DMS53 treated with DMSO at 0.1 percent for 48 hours (cell line): ENCODE results near the gene COPE.

ENCODE experiments used
- DNase-seq: peaks from one replicate; lab custom pipeline; 2025; ENCODE audit not compliant: unreplicated experiment; lab: John Stamatoyannopoulos, UW

The COPE gene

DNA sequence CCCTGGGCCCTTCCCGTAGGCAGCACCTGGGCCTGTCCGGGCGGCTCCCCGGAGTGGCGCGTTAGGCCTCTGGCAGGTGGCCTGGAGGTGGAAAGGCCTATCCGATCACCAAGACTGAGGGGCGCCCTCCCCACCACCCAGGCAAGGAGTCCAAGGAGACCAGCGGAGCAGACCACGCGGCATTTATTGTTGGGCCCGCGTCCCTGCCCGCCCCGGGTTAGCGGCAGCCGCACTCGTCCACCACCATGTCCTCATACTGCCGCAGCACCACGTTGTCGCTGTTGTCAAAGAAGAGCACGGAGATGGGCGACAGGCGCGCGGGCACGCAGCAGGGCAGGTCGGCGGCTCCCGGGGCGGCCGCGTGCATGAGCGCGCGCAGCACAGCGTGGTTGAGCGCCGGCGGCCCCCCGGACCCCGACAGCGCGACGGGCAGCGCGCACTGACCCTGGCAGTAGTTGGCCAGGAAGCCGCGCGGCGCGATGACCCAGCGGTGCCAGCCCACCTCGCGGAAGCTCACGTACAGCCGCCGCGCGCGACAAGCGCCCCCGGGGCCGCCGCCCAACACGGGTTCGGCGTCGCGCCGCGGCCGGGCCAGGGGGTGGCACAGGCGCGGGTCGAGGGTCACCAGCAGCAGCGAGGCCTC lies 50.7 kb downstream of the COPE start:
- DNase-seq = no peak

DNA sequence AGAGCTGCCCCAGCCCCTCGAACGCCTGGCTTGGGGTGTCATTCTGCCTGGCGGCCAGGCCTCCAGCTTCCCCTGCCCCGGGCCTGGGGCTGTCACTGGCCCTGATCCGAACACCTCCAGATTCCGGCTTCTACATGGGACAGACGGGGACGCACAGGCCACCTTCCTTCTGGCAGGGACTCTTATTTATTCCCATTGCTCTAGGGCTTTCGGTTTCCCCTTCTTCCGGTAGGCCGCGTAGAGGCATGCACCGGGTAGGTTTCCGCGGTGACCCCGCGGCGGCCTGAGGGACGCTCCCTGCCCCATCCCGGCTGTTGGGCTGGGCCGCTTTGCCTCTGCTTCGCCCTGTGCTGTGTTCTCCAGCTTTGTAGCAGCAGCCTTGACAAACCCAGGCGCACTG lies 51.4 kb downstream of the COPE start:
- no peak for DNase-seq

DNA sequence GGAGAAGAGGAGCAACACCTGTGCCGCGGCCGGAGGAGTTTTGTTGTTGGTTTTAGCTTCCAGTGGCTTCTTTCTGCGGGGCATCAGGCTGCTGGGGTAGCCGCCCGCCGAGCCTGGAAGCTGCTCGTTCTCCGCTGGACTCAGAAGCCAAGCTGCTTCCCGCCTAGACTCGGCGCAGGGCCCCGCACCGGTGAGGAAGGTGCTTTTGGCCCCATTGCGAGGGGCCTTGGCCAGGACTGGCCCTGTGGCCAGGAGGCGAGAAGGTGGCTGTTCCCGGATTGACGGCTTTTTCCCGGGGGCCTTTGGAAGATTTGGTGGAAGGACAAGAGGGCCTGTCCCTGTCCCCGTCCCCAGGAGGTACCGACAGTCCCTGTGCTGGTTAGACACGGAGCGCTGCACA lies 52.0 kb downstream of the COPE start:
- no peak for DNase-seq

DNA sequence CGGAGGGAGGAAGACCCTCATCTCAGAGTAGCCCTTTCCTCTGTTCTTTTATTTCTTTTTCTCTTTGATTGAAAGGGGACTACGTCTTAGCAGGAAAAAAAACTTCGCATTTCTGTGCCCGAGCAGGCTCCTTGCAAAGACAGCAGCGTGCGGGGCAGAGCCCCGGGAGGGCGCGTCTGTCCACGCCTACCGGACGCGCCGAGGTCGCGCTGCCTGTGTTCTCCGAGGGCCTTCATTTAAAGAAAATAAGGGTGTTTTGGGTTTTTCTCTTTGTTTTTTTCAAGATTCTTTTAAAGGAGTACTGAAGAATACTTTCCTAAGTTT lies 52.4 kb downstream of the COPE start:
- no peak for DNase-seq

DNA sequence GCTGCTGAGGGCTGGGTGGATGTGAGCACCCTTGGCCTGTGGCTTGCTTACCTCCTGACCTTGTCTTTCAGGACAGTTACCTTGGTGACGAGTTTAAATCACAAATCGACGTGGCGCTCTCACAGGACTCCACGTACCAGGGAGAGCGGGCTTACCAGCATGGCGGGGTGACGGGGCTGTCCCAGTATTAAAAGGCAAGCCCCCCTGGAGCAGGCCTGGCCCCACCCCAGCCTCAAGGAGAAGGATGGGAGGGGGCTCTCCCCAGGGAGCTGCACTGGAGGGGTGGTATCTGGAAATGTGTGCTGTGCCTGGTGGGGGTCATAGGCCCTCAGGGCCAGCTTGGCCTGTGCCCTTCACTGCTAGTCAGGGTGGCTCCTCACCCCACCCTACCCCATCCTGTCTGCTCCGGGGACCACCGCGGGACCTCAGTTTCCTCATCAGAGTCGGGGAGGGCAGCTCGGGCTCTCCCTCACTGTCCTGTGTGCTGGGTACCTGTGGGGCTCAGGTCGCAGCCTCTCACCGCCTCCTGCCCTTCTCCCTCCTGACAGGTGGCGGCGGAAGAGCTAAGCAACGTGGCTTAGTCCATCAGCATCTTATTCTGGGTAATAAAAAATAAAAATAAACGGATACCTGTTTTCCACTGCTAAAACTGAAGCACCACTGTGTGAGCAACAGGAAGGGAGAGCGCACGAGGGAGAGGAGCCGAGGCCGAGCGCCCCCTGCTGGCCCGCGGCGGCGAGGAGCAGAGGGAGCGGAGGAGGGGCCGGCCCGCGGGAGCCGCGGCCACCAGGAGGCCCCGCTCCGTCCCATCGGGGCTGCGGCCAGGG lies 53.0 kb downstream of the COPE start:
- no peak for DNase-seq

DNA sequence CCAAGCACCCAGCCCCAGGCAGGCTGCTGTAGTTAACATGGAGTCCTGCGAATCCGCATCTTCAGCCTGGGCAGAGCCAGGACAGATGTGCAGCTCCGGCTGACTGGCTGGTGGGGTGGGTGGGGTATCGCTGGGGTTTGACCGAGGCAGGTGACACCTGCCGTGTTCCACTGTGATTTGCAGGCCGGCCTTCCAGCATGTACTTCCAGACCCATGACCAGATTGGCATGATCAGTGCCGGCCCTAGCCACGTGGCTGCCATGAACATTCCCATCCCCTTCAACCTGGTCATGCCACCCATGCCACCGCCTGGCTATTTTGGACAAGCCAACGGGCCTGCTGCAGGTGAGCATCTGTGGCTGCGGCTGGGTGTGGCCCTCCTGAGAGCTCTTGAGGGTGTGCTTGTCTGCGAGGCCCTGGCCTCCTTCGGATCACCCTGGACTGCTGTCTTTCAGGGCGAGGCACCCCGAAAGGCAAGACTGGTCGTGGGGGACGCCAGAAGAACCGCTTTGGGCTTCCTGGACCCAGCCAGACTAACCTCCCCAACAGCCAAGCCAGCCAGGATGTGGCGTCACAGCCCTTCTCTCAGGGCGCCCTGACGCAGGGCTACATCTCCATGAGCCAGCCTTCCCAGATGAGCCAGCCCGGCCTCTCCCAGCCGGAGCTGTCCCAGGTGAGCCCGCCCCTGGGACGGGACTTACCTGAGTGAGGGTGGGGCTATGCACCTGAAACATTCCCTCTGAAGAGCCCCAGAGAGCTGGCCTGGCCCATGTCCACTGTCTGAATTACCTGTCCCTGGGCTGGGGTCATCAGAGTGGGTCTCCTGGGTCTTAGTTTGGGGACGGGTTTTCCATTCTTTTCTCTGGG lies 53.8 kb downstream of the COPE start:
- DNase-seq = no peak

DNA sequence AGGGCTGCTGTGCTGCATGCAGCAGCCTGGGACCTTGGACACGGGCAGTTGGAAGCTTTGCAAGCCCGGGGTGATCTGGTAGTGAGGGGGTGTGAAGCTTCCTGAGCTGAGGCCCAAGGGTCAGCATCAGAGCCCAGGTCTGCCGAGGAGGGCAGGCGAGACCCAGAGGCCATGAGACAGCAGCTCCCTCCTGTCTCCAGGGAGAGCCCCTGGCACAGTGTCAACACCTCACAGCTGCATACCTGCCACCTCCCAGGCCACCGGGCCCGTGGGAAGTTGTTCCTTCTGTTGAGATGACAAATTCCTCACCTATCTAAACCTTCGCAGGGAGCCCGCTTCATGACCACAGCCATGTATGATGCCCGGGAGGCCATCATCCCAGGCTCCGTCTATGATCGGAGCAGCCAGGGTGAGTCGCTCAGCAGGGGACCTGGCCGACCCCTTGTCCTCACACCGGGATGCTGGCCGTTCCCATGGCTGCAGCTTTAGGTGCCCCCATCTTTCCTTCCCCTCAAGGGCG lies 55.3 kb downstream of the COPE start:
- no peak for DNase-seq

DNA sequence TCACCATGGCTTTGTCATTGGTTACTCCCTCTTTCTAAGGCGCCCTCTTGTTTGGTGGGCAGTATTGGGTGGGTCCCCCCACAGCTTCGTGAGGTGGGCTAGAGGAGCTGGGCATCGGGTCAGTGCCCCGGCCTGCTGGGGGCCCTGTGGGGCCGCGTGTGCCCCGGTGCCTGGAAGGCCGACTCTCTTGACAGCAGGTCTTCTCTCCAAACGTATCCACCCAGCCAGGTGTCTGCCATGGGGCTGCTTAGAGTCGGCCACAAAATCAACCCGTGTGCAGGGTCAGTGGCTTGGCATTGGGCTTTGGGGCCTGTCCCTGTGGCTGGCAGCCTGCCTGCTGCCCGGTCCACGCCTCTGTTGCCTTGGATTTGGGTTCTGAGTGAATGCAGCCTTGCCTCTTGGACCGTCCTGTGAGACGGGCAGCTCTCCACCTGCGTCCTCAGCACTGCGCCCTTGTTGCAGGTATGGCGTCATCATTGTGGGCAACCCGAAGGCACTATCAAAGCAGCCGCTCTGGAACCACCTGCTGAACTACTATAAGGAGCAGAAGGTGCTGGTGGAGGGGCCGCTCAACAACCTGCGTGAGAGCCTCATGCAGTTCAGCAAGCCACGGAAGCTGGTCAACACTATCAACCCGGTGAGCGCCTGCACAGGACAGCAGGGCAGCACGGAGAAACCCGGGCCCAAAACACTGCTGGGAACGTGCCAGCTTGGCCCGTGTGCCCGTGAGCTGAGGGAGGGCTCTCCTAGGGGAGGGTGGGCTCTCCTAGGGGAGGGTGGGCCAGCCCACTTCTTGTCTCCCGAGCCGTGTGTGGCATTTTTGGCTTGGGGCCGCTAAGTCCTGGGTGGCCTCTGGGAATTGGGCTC lies 56.0 kb downstream of the COPE start:
- DNase-seq = no peak

DNA sequence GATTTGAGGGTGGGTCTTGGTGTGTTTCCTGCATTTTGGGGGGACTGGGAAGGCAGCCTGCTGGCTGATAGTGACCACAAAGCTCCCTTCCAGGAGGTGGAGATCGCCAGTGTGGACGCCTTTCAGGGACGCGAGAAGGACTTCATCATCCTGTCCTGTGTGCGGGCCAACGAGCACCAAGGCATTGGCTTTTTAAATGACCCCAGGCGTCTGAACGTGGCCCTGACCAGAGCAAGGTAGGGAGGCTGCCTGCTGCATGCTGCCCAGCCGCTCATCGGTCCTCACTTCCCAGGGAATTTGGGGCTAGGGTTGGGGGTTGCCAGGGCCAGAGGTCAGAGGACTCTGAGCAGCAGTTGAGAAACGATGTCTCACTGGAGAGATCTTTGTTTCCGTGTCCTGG lies 57.3 kb downstream of the COPE start:
- no peak for DNase-seq

DNA sequence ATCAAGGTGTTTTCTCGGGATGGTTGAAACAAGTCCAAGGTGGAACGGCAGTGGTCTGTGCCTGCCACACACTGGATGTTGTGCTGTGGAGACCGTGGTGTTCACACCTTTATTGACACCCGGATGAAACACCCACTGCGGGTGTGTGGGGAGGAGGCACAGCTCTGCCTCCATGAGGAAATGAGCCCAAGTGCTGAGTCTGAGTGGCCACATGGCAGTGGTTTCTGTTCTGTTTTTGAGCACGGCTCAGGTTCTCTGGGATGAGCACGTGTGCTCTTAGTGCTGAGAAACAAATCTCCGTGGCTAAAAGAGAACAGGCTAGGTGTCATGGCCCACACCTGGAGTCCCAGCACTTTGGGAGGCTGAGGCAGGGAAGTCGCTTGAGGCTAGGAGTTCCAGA lies 58.0 kb downstream of the COPE start:
- DNase-seq = no peak

DNA sequence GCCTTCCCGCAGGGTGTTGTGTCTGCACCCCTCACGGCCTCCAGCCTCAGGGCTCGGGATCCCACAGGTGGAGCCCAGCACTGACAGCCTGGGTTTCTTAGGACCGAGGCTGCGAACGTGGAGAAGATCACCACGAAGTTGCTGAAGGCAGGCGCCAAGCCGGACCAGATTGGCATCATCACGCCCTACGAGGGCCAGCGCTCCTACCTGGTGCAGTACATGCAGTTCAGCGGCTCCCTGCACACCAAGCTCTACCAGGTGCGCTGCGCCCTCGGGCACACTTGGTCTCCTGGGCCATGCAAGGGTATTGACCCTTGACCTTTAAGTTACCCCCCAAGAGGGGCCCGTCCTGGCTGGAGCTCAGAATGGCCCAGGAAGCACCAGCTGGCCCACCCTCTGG lies 58.5 kb downstream of the COPE start:
- DNase-seq = no peak

DNA sequence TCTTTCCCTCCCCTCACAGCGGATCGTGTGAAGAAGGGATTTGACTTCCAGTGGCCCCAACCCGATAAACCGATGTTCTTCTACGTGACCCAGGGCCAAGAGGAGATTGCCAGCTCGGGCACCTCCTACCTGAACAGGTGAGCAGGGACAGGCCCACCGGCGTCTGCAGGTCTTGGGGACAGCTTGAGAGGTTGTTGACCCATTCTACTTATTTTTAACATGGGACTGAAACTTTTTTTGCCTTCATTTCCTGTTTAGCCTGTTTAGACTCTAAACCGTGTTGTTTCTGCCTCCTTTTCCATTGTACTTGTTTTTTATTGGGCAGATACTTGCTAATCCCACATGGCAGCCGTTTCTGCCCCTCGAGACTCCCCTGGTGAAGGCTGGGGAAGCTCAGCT lies 58.9 kb downstream of the COPE start:
- DNase-seq = no peak

DNA sequence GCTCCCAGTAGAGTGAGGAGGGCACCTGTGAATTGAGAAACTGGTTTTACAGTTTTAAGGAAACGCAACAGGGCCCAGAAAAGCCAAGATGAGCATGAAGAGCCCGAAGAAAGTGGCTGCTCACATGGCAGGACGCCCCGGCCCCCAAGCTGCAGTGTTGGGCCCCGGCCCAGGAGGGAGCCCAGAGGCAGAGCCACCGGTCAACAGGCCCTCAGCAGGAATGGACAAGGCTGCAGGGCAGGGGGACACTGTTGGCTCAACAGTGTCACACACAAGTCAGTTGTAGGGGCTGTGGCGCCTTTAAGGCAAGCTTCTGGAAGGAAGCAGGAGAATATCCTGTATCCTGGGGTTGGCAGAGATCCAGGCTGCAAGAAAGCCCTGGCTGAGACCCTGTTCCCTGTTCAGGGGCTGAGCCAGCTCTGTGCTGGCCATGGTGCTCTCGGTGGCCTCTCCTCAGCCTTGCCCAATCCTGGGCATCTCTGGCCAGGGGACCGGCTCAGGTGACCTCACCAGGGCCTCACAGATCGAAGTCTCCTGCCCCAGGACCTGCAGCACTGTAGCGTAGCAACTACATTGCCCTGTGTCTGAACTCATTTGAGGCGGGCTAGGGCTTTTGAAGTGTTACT lies 59.4 kb downstream of the COPE start:
- no peak for DNase-seq

DNA sequence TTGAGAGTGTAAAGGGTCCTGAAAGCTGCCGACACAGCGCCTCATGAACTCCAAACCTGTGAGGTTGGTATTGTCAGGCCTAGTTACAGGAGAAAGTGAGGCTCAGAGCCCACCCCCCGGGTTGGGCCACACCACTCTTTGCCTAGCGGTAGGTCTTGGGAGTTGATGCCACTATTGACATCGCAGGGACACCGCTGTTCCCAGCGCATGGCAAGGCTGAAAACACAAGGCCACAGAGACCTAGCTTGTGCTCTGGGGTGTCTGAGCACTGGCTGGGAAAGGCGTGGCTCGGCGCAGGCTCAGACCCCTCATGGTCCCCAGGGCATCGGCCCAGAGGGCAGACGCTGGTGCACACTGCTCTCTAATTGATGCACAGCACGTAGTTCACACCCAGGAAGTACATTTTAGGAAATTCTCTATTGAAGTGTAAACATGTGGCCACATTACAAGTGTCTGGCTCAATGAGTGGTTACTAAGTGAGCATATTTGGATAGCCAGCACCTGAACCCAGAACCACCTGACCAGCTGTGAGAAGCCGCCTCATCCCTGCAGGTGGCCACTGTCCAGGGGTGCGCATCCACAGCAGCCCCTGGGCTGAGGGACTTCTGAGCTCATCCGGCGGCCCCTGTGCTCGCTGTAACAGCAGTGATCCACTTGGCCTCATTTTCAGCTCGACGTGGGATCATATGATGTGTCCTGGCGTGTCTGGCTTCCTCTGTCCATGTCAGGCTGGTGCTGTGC lies 60.1 kb downstream of the COPE start:
- no peak for DNase-seq

DNA sequence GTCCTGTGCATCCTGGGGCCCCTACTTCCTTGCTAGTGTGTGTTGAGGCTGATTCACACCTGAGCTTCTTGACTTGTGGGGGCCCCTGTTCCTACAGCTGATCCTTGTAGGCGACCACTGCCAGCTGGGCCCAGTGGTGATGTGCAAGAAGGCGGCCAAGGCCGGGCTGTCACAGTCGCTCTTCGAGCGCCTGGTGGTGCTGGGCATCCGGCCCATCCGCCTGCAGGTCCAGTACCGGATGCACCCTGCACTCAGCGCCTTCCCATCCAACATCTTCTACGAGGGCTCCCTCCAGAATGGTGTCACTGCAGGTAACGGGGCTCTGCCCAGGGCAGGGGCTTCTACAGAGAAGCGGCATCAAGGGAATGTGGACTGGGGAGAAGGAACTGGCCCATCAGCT lies 62.0 kb downstream of the COPE start:
- DNase-seq = no peak

DNA sequence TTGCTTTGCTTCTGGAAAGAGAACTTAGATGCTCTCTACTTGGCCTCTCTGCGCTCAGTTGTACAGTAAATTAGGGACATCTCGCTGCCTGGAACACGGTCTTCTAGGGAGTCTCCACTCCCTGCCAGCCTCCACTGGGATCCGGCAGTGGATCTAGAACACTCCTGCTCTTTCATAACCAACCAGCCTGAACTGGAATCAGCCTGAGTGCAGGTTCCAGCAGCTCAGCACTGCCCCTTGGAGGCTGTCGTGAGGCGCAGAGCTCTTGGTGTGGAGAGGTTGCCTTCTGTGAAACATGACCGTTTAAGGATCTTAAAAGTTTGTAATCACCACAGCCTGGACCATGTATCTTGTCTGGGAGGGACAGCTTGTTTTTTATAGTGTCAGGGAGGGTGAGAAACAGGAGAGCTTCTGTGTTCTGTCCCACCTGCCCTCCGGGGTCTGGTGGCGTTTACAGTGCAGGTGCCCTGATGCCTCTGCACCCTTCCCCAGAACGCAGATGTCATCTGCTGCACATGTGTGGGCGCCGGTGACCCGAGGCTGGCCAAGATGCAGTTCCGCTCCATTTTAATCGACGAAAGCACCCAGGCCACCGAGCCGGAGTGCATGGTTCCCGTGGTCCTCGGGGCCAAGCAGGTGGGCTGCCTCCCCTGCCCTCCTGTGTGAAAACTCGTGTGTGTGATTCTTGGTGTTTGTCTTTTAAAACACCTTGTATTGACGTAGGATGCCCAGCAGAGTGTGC lies 62.6 kb downstream of the COPE start:
- no peak for DNase-seq

DNA sequence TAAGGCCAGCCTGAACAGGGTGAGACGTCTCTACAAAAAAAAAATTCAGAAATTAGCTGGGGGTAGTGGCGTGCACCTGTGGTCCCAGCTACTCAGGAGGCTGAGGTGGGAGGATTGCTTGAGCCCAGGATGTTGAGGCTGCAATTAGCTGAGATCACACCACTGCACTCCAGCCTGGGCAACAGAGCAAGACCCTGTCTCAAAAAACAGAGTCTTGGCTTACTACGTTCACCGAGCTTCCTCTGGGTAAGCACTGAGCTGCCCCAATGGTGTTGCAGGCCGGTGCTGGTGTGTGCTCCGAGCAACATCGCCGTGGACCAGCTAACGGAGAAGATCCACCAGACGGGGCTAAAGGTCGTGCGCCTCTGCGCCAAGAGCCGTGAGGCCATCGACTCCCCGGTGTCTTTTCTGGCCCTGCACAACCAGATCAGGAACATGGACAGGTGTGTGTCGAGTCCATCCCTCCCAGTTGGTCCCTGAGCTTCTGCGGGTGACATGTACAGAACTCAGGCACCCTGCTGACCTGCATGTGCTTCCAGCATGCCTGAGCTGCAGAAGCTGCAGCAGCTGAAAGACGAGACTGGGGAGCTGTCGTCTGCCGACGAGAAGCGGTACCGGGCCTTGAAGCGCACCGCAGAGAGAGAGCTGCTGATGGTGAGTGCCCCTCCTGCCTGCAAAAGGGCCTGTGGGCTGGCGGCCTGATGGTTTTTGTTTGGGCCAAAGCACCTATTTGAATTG lies 63.4 kb downstream of the COPE start:
- DNase-seq = no peak

DNA sequence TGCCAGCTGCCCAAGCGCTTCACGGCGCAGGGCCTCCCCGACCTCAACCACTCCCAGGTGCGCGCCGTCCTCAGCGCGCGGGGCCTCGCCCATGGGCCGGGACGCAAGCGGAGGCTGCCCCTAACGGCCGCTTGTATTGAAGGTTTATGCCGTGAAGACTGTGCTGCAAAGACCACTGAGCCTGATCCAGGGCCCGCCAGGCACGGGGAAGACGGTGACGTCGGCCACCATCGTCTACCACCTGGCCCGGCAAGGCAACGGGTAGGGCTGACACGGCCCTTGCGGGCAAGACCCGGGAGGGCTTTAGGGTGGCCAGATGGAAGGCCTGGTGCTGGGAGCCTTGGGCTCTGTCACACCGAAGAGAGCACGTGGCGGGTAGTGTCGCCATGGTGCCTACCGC lies 64.2 kb downstream of the COPE start:
- DNase-seq = no peak
